Uterus (tissue), 2 donors: Measurements from ENCODE around the gene MOG.

Source experiments
- CTCF ChIP-seq, 4 experiments: fragments of 200-600 bp in 2 of 4; fragments of 450-650 bp in 2 of 4; sonication (generic) in 2 of 4; IDR thresholded peaks; one replicate each; pipeline ENCODE4 v1.5.1; 2016 to 2019; ENCODE audit warnings: antibody characterized with exemption in 4 of 4, mild to moderate bottlenecking in 2 of 4, moderate library complexity in 1 of 4
- POLR2A ChIP-seq, 2 donors: fragments of 450-650 bp; IDR thresholded peaks; one replicate each; pipeline ENCODE4 v1.6.1; 2016; ENCODE audit warnings: antibody characterized with exemption in 2 of 2, mild to moderate bottlenecking in 1 of 2, moderate library complexity in 1 of 2

DNA sequence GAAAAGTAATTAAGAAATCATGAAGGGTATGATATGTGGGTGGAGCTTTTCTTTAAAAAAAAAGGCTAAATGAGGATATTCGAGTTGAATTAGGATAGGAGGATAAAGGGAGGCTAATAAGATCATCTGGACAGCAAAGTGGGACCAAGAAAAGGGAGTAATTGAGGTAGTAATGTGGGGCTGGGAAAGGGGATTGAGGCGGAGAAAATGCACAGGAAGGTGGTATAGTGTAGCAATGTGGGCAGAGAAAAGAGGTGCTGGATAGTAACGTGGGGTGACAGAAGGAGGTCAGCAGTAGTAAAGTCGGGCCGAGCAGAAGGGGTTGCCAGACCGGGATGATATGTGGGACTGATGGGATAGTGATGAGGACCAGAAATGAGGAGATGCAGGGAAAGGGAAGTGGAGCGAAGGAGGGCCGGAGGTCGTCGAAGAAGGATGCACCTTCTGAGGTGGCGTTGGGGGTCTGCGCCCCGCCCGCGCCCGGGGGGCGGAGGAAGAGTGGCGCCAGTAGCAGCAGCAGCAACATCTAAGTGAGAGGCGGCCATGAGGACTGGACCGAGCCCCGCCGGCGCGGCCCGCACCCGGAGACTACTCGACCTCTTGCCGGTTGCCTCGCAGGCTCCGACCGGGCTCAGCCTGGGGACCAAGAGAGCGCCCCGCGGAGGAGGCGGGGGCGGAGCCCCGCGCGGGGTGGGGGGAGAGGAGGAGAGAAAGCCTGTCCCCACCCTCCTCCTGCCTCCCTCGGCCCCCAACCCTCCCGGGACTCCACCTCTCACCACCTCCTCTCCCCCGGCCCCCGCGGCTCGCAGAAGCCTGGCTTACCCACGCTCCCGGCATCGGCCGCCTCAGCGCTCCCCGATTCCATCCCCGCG lies 24.8 kb upstream of the MOG start:
- no peak for TF ChIP-seq CTCF (IDR thresholded peaks at IDR 0.05)
- no peak for TF ChIP-seq POLR2A (IDR thresholded peaks at IDR 0.05)
